GM12865 (cell line): ENCODE measurements around the gene GZMH.

Experiments used
- DNase-seq: peaks from one replicate; pipeline ENCODE4 v3.0.0; 2010; ENCODE audit warnings: low read depth
- H3K4me3 ChIP-seq: 2 replicates; pipeline ENCODE4 v1.5.1; 2011; ENCODE audit warnings: mild to moderate bottlenecking, low read depth, low read length, control low read depth
- CTCF ChIP-seq: IDR thresholded peaks from 2 replicates; pipeline ENCODE4 v1.5.1; 2011; ENCODE audit warnings: low read length, control low read depth, low read depth, inconsistent platforms; ENCODE audit not compliant: insufficient read depth; ENCODE audit errors: missing control alignments

The GZMH gene

GRCh38 chr14:24566318-24566717 is 43.2 kb downstream of the GZMH start:
- DNase-seq, result no peak
- H3K4me3 ChIP-seq, result no peak overlapping the region
- no peak for TF ChIP-seq CTCF

- DNase-seq, result no peak
- no peak overlapping the region for H3K4me3 ChIP-seq
- no peak for TF ChIP-seq CTCF
These were observed 43.7 kb downstream of the GZMH start for GRCh38 chr14:24565766-24566165.

- no peak for DNase-seq
- TF ChIP-seq CTCF, result no peak
- H3K4me3 ChIP-seq, result no peak overlapping the region
These were observed 46.0 kb downstream of the GZMH start for GRCh38 chr14:24563505-24563904.

GRCh38 chr14:24556756-24557155 is 52.7 kb downstream of the GZMH start:
- TF ChIP-seq CTCF, result no peak
- DNase-seq, result no peak
- H3K4me3 ChIP-seq, result no peak overlapping the region
